HG02840 (cell line): ENCODE data around the gene IGSF9.

Experiments
- ATAC-seq: cut with Tn5 transposase; IDR thresholded peaks from one replicate; pipeline ENCODE4 v1.9.1; 2021; ENCODE audit warnings: mild to moderate bottlenecking, moderate library complexity, moderate number of reproducible peaks; ENCODE audit not compliant: unreplicated experiment, low FRiP score

IGSF9 gene

DNA sequence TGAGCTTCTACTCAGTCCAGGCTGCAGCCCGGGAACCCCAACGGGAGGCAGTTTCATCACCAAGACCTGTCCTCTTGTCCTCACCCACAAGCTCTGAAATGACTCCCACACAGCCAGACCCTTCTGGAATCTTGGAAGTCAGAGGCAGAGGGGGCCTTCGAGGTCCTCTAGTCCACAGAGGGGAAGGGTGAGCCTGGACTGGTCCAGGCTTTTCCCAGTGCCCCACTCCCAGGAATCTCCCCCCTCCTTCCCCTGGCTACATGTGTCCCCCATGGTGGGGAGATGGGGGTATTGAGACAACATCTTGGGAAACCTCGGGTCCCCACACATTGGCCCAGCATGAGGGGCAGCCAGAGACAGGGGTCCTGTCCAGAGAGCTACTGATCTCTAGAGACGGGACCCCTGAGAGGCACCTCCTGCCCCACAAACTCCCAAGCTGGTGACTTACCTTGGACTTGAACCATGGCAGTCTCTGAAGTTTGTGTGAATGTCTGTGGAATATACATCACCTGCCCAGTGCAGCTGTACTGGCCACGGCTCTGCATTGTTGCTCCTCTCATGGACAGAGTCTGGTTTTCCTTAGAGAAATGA lies 28.0 kb upstream of the IGSF9 start:
- no peak for ATAC-seq

DNA sequence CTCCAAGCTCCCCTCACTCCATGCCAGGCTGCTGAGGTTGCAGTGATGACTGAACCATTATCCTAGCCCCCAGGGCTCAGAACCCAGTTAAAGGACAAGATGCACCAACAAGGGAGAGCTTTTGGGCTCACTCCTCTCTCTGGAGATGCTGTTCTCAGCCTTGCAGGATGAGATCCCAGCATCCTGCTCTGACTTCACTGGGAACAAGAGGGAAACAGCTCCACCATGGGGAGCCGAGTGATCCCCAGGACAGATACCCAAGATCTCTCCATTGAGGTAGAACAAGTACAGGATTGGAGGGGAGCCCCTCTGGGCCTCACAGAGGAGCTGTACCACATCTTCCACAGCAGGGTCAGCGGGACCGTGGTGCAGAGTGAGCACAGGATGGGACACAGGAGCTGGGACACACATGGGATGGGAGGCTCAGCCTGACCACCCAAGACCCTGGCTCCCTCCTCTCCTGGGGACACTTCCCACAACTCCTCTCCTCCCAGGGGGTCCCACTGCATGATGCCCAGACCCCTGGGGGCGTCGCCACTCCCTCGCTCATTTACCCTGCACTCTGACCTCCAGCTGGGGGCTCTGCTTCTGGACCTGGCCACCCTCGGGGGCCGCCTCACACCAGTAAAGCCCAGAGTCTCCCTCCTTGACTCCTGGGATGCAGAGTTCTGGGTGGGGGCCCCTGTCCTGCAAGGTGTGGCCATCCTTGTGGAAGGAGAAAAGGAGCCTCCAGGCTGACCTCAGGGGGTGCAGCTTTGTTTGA lies 27.2 kb upstream of the IGSF9 start:
- no peak for ATAC-seq

DNA sequence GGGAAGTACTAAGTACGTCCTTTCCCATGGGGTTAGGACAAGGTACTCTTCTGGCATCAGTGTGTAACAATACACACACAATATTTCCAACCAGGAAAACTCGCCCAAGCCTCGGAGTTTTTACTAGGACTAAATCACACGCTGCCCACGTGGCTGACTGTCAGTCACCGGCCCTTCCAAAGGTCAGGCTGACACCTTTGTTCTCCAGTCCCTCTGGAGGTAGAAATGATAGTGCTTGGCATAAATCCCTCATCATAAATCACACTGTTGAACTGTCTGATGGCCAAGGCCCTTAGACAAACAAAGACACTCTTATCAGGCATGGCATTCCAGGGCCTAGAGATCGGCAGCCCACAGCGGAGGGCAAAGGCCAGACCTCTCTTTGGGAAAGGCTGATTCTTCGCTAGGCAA lies 25.5 kb upstream of the IGSF9 start:
- no peak for ATAC-seq

GRCh38 chr1:159968901-159969300 lies 23.5 kb upstream of the IGSF9 start:
- no peak for ATAC-seq

DNA sequence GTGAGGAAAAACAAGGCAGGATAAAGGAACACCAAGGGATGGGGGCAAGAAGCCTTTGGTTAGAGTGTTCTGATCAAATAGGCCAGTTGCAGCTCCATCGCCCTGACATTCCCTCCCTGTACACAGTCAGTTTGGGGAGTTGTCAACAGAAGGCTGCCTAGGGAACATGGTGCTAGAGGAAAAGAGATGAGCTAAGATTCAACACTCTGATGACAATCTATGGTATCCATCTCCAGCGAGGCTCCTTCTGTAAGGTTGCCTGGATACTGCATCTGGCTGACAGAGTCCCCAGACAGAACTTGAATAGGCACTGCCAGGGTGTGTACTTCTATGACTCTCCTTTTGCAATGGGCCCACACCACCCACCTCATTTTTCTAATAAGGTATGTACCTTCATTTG lies 19.9 kb upstream of the IGSF9 start:
- no peak for ATAC-seq

GRCh38 chr1:159964144-159964543 lies 18.7 kb upstream of the IGSF9 start:
- no peak for ATAC-seq

DNA sequence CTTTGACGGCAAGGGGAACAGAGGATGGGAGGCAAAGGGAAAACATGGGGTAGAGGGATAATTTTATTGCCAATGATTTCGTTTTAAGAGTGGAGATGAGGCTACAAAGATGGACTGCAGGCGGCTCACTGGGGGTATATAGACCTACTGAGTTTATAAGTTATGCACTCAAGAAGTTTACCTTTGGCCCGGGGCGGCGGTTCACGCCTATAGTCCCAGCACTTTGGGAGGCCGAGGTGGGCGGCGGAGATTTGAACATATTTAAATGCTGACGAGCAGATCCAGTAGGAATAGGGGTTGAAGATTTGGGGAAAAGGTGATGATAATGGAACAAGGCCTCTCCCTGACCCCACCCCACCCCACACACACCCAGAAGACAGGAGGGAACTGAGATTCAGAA lies 16.8 kb upstream of the IGSF9 start:
- no peak for ATAC-seq

GRCh38 chr1:159961636-159962035 lies 16.2 kb upstream of the IGSF9 start:
- ATAC-seq = no peak

DNA sequence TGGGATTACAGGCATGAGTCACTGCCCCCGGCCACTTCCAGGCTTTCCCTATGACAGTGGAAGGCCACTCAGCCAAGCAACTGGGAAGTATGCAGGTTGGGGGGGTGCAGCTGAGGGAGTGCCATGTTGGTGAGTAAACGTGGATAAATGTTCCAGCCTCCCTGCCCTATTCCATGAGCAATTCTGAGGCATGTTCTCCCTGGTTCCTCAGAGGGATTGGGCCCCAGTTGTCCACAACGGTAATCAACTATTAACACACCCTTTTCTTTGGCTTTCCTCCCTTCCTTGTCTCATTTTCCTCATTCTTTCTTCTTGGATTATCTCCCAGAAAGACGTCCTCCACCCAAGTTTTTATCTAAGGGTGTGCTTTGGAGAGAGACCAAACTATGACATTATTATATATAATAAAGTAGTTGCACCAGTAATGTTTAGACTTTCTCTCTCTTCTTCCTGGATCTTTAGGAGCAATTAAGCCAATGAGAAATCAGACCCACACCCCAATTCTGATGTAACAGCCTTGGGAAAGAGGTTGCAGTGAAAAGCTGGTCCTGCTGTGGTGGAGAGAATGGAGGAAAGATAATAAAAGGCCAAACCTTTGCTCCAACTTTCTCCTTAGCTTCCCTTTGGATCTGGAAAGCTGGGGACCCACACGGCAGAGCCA lies 15.4 kb upstream of the IGSF9 start:
- no peak for ATAC-seq

GRCh38 chr1:159959451-159959850 lies 14.0 kb upstream of the IGSF9 start:
- ATAC-seq = no peak

DNA sequence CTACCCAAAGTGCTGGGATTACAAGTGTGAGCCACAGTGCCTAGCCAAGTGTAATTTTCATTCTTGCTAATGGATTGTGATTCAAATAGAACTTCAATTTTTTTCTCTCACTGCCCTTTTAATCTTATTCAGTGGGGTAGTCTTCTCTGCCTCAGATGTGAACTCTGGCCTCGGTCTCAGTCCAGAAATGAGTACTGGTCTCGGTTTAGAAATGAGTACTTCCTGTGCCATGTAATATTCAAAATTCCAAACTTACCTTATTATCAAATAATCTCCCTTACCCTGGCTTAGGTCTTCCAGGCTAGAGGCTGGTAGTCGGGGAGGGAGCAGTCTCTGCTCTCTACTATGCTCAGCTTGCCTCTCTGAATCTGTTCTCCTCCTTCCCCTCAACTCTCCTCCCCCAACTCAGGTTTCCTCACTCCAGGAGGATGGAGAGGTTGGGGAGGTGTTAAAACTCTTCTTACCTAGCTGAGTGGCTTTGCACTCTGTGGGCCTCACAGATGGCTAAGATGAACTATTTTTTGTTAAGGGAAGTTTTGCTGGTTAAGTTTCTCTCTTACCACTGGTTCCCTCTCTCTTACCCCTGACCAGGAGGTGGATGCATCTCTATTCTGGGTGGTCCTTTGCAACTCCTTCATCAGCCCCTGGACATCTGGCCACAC lies 13.4 kb upstream of the IGSF9 start:
- no peak for ATAC-seq

GRCh38 chr1:159957824-159958268 lies 12.4 kb upstream of the IGSF9 start:
- ATAC-seq = no peak

DNA sequence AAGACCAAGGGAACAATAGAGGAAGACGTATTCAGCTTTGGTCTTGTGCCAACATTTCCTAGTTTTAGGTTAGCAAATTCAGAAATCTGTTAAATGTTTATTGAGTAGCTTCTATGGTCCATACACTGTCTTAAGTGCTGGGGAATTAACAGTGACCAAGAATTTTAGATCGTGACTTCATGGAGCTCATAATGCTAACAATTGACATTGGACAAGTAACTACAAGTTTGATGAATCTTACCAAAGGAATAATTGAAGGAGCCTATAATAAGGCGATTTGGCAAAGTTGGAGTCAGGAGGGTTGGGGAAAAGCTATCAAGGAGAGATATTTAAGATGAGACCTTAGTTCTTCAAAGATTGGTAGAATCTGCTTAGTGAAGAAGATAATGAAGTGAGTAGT lies 10.0 kb upstream of the IGSF9 start:
- ATAC-seq = no peak

DNA sequence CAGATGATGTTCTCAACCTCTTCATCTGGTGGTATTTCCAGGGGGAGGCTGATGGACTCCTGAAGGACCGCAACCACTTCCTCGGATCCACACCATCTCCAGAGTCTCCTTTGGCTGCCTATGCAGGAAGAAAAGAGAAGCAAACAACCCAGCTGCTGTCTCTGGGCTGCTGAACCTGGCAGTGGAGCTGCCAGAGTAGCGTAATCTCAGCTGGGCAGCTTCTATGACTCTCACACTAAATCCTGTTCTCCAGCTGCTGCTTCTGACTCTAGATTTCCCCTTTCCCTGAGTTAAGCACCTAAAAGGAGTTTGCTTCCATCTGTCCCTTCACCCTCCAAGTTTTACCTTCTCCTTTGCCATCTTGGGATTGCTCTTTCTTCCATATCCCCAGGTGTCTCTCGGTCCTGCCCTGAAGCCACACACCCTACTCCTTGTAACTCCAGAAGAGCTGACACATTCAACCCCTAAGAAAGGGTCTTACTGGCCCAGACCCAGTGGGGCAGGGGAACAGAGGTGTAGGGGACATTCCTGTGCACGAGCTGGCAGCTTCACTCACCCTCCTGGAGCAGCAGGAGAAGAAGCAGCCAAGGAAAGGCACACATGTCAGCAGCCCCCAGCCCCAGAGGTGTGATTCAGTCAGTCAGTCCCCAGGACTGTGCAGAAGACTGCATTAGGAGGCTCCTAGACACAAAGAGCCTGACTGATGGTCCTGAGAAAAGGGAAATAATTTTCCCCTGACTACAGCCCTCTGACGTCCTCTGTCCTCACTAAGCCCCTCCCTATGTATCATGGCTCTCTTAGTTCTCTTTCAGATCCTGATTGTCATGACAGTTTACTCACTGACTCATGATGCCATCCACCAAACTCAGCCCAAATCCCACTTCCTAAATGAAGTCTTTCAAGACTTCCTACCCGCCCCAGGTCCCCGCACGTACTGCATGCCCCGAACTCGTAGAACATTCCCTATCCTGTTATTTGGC lies 8.4 kb upstream of the IGSF9 start, which contains the start of gene SLAMF9:
Gene SLAMF9, minus strand, starts transcription at position 702 of the 980 bp plus-strand sequence. Its CDS starts 100 bp downstream, at position 602.
- no peak for ATAC-seq

GRCh38 chr1:159952932-159953331 lies 7.5 kb upstream of the IGSF9 start:
- ATAC-seq = no peak

GRCh38 chr1:159951551-159951950 lies 6.1 kb upstream of the IGSF9 start:
- no peak for ATAC-seq

DNA sequence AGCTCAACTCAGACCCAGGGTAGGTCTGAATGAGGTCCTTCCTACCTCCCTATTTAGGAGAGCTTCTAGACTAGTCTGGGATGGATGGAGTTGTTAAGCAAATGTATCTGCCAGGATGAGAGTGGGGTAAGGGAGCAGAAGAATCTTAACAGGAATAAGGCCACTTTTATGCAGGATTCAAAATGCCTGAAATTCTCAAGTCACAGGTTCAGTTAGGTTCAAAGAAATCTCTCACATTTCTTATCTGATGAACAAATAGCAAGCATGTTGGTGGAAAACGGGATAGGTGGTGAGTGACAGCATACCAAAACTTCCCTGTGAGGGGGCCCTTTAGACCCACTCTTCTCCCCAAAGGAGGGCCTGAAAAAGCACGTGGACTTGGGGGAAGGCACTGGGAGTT lies 5.6 kb upstream of the IGSF9 start:
- no peak for ATAC-seq

DNA sequence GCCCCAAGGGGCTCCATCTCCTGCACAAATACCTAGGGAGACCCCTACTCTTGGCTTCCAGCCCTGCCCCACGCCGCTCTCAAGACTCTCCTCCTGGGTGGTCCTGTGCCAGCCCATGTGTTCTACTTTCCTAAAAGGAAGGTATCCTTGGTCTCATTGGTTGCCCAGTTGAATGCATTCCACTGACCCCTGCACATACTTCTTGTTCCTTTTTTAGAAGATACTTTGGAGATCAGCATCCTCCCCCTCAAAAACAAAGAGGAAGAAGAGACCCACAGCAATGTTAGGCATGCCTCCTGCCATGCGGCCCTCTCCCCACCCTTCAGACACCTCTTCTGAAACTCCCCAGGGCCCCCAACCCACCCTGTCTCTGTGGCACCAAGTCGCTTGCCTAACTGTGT lies 4.6 kb upstream of the IGSF9 start:
- ATAC-seq = no peak

DNA sequence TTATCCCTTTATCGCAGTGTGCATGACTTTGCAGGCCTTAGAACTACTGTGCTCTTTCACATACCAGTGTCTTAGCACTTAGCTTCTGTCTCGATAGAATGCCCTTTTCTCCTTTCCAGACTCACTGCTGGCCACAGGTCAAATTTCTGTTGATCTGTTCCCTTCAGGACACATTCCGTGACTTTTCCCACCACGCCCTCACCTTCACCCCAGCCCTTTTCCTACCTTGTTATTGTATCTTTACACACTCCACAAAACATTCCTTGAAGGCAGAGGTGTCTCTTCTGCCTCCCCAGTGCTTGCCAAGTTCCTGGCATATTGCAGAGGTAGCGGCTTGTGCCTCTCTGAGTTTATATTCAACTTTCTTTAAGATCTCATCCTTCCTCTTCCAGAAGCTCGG lies 3.7 kb upstream of the IGSF9 start:
- no peak for ATAC-seq

- no peak for ATAC-seq
Measured at GRCh38 chr1:159947942-159948341, 2.5 kb upstream of the IGSF9 start.
